ENCODE results near the gene FRMPD1.

Gene FRMPD1

DNA sequence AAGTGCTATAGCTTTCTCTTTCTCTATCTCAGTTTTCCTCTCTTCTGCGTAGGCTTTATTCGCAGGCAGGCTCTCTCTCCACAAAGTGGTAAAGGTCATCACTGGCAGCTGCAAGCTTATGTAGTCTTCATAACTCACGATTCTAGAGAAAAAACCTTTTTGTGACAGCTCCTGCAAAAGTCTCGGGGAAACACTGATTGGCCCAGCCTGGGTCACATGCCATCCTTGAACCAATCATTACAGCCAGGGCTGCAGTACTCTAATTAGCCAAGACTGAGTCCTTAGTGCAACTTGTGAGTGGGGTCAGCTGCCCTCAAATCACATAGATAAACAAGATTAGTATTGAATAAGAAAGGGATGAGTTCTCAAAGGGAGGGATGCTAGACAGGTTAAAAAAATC is 18.3 kb upstream of the FRMPD1 start:
- DNase-seq (ENCODE audit: low read depth in 1 of 2, low spot score in 1 of 2) = no peak

DNA sequence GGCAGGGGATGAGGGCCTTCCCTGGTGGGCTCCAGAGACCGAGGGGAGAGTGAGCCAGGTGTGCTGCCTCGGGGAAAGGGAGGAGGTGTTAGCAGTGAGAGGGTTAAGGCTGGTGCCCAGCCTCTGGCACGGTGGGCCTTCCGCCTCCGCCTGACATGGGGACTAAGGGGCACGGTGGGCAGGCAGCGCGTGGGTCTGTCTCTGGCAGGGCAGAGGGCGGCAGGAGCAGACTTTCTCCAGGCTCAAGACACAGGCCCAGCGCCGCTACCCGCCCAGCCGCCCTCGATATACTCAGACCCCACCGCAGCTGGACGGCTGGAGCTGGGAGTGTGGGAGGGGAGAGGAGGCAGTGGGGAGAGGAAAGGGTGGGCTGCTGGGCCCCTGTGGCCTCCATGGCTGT is 14.9 kb upstream of the FRMPD1 start:
- DNase-seq (ENCODE audit: low read depth in 1 of 2, low spot score in 1 of 2) = no peak

DNA sequence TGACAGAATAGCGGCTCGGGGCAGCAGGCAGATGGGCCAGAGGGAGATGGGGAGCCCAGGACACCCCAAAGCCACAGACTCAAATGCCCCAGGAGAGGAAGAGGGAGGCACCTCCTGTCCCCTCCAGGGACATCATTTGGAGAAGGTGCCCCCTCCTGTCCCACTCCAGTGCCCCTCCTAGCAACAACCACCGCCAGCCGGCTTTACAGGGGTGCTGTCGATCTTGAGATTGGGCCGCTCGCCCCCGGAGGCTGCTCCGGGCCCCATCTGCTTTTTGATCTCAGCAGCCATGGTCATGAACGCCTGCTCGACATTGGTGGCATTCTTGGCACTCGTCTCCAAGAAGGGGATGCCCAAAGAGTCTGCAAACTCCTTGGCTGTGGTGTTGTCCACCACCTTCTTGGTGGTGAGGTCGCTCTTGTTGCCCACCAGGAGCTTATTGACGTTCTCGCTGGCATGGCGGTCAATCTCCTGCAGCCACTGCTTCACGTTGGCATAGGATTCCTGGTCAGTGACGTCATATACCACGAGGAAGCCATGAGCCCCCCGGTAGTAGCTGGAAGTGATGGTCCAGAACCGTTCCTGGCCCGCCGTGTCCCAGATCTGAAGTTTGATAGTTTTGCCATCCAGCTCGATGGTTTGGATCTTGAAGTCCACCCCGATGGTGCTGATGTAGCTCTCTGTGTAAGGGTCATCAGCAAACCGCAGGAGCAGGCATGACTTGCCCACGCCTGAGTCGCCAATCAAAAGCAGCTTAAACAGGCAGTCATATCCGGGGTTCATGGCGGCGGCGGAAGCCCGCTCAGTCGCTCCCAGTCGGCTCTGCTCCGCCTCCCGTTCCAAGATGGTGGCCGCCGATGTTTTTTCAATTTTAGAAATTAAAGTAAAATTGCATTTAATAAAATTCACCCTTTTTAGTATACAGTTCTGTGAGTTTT is 14.0 kb upstream of the FRMPD1 start:
- DNase-seq (ENCODE audit: low read depth in 1 of 2, low spot score in 1 of 2) = no peak

DNA sequence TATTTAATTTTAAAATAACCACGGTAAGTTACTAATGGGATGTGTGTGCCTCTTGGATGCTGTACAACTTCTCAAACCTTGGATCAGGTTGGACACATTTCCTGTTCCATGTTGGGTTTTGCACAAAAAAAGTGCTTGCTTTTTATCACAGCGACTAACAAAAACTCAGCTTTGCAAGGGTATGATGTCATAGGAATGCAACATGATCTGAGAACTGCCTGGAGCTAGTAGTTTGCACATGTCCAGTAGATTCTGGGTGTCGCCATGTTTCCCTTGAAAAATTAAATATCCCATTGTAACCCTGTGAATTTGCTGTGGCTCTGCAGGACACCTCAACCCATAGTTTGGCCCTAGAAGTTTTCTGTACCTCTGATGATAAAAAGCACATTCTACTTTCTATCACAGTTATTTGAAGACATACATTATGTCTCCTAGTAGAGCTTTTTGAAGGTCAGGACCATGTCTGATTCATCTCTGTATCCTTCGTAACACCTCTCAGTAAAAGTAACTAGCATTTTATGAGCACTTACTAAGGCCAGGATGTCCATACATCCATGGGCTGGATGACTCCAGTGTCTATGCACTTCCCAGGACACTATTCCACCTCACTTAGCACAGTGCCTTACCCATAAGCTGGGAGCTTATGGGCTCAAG is 11.5 kb upstream of the FRMPD1 start:
- no peak for DNase-seq (ENCODE audit: low read depth in 1 of 2, low spot score in 1 of 2)

DNA sequence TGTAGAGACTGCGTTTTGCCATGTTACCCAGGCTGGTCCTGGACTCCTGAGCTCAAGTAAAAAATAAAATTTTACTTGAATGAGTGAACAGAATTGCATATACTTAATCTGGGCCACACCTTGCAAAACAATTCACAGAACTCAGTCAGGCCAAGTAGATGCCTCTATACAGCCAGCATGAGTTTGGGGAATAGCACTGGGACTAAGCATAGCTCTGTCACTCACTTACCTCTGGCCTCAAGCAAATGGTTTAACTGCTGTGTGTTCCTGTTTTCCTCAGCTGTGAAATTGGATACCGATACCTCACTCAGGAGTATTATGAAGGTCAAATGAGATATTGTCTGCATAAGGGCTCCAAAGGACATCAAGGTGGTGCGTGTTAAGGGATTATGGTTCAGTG is 10.9 kb upstream of the FRMPD1 start:
- no peak for DNase-seq (ENCODE audit: low read depth in 1 of 2, low spot score in 1 of 2)

DNA sequence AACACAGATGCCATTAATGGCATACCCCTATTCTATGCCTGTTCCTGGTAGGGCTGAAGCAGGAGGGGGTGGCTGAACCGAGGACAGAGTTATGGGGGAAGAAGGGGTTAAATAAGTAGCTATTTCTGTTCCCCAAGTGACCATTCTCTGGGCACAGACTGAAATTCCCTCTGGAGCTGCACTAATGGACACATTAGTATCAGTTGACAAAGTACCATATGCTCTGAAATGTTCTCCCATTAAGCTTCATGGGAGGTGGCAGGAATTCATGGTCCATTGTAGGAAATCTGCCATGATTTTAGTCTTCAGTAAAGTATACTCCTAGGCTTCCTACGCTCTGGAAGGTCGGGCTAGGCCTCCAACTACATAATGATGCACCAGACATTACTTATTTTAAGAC is 10.5 kb upstream of the FRMPD1 start:
- no peak for DNase-seq (ENCODE audit: low read depth in 1 of 2, low spot score in 1 of 2)

DNA sequence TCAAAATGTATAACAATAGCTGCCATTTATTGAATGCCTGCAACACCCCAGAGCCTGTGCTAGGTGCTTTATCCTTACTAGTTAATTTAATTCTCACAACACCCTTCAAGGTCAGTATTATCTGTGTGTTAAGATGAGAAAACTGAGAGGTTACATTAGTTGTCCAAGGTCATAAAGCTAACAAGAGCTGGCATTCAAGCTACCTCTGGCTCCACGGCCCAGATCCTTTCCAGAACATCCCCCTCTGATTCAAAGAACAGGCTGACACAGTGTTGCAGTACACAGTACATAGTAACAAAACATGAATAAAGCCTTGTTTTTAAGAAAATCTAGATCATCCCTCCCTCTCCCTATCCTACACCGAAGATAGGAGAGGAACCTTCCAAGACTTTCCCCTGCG is 9.4 kb upstream of the FRMPD1 start:
- DNase-seq (ENCODE audit: low read depth in 1 of 2, low spot score in 1 of 2) = no peak

DNA sequence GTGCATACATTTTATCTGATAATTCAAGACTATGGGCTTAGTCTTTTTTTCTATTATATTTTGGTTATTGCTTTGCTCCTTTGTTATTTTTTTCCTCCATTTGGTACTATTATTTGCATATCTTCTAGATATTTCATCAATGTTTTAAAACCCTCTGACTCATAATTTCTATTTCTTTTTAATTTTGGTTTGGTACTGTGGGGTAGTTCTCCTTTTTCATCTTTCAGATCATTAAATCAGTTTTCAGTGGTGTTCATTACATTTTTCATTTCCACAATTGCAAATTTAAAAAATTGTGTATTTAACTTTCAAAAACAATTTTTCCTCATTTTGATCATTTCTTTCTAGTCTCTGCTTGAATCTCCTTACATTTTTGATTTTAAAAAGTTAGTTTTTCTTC is 7.5 kb upstream of the FRMPD1 start:
- no peak for DNase-seq (ENCODE audit: low read depth in 1 of 2, low spot score in 1 of 2)

DNA sequence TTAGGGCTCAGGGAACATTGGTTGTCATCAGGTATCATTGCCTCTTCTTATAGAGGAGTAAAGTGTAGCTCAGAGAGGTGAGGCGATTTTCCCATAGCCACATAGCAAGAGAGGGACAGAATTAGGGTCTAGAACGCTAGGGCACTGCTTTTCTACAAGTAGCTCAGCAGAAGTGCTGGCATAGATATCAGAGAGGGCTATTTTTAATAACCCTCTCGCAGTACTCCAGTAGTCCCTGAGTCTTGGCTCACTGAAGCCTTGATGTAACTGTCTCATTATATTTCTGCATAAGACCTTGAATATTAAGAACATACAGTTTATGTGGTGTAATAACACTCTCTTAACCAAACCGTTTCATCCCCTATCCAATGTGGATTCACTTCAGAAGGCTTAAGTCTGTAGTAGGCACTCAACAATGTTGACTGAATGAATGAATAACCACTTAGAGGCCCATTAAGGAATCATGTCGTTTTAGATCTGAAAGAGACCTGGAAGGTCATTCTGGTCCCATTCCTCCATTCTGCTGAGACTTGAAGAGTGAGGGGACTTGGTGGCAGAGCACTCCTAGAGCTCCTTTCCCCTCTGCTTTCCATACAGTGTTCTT is 4.7 kb upstream of the FRMPD1 start:
- no peak for DNase-seq (ENCODE audit: low read depth in 1 of 2, low spot score in 1 of 2)

DNA sequence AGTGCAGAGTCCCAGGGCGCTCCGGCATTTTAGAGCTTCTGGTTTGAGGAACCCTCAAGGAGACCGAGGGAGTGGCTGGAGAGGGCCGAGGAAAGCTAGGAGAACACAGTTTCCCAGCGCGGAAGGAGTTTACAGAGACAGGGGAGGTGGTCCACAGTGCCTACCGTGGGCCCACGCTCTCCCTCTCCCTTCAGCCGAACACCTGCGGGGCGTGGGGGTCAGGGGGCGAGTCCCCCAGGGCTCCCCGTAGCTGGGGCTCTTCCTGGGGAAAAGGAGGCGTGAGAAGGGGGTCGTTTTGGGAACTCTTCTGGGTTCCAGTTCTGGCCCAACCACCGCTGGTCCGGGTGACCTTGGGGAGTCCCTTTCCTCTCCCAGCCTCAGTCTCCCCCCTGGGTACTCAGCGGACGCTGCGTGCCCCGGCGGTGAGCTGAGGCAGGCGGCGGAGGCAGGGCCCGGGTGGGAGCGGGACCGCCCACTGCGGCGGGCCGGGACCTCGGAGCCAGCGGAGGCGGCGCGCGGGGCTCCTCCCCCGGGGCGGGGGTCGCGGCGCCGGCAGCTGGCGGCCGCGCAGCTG is 368 bp upstream of the FRMPD1 start:
- no peak for DNase-seq (ENCODE audit: low read depth in 1 of 2, low spot score in 1 of 2)

DNA sequence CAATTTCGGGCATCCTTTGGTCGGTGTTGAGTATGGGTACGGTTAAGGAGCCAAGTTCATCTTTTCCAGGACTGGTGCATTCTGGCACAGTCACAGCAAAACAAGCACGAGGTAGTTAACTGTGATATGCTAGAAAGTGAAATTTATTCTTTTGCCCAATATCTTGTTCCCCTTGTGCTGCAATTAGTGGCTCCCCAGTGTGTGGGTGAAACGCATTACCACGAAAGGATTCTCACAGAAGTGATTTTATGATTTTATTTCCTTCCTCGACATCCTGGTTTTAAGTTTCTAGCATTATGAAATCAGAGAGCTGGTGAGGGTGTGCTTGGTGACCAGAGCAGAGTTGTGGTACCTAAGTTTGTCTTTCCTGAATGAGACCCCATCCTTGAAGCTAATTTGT is 1.5 kb downstream of the FRMPD1 start:
- no peak for DNase-seq (ENCODE audit: low read depth in 1 of 2, low spot score in 1 of 2)

DNA sequence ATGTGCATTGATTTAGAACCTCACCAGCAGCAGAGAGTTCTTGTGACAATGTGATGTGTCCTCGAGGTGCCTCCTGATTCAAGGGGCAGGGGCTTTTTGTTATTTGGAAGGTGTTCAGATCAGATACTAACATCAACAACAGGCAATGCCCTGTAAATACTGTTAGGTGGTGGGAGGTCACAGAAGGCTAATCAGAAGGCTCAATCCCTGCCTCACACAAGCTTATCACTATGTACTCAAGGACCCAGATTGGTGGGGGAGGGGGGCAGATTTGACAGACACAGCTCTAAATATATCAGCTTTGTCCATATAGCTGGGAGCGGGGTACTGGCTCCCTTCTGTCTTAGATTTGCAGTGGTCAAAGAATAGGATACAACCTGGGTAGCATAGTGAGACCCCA is 2.6 kb downstream of the FRMPD1 start:
- no peak for DNase-seq (ENCODE audit: low read depth in 1 of 2, low spot score in 1 of 2)

DNA sequence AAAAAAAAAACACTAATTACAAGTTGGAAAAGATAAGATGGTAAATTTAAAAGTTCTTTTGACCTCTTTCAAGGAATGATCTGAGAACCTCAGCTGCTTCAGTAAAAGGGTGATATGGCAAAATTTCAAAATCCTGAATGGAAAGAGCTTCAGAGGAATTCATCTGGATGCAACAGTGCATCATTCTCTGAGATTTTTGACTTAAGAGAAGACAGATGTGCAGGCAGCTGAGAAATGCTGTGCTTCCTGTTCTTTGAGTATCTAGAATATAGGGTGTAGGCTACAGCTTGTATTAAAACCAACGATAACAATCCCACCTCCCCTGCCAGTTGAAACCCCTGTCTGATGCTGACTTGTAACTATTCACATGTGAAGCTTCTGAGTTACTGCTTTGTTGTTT is 6.2 kb downstream of the FRMPD1 start:
- DNase-seq (ENCODE audit: low read depth in 1 of 2, low spot score in 1 of 2) = no peak

DNA sequence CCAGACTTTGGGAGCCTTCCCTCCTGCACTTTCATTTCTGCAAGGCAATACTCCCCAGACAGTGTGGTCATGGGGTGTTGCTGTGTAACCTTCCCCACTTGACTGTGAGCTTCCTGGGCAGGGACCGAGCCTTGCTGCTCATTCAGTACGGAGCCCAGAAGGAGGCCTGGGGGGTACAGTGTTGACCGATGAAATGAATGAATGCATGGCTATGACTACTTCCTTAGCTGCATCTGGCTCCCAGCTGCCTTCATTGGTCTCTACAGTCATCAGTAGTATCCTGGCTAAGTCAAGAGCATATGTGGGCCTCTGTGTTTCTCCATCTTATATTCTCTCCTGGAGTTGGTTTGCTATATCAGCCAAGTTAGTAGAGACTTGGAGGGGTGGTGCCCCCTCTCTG is 9.9 kb downstream of the FRMPD1 start:
- no peak for DNase-seq (ENCODE audit: low read depth in 1 of 2, low spot score in 1 of 2)

DNA sequence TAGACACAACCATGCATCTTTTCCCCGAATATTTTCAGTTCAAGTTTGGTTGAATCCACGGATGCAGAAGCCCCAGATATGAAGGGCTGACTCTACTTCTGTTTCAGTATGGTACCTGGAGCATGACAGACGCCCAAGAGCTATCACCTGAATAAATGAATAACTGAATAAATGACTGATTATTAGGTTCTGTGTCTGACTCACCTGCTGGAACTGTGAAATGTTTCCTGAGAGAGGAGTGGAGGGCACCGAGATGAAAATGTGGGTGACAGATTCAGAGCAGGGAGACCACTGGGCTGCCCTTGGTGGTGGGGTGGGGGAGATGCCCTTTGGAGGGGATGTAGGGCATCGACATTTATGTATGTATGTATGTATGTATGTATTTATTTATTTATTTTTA is 13.2 kb downstream of the FRMPD1 start:
- DNase-seq (ENCODE audit: low read depth in 1 of 2, low spot score in 1 of 2) = no peak

DNA sequence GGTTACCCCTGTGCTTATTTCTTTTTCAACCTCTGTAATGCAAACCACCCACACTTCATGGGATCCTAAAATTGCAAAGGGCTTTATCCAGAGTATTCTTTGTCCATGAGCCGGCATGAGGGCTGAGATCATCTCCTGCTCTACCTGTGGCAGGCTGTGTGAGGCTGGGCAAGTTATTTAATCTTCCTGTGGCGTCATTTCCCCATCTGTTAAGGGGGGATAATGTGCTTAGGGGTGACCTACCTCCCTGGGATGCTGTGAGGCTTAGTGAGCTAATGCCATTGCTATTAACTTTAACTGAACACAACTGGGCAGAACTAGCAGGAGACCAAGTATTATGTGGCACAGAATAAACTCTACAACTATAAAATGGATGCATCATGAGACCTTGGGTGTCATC is 17.0 kb downstream of the FRMPD1 start:
- DNase-seq (ENCODE audit: low read depth in 1 of 2, low spot score in 1 of 2) = no peak

DNA sequence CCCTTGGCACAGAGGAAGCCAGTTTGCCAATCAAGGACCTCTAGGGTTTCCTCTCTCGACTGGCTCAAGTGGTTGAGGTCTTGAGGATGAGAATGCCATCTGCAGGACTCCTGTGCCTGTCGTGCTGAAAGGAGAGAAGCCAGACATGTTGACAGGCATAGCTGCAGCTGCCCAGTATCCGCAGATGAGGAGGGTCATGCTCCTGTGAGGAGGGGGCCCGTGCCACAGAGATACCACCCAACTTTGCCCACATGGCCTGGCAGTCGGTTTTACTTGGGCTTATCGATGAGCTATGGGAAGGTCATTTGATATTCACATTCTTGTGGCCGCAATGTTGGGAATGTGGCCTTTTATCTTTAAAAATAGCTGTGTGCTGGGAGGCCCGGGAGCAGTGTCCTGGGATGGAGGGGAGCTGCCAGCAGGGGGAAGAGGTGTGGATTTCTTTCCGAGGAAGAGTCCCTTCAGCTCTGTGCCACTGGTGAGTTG is 17.4 kb downstream of the FRMPD1 start:
- DNase-seq (ENCODE audit: low read depth in 1 of 2, low spot score in 1 of 2) = no peak

DNA sequence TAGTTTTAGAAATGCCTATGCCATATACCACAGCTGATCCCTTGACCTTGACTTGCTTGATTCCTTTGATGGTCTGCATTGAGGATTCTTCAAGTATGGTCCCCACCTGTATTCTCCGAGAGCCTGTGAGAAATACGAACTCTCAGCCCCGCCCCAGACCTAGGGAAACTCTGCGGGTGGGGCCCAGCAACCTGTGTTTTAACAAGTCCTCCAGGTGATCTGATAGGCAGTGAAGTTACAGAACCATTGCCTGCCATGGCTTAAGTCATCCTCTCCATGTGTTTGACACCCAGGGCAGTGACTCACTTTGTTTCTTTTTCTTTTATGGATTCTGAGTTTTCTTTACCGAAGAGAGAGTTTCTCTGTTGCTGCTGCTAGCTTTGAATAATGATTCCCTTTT is 18.5 kb downstream of the FRMPD1 start:
- DNase-seq (ENCODE audit: low read depth in 1 of 2, low spot score in 1 of 2) = no peak

DNA sequence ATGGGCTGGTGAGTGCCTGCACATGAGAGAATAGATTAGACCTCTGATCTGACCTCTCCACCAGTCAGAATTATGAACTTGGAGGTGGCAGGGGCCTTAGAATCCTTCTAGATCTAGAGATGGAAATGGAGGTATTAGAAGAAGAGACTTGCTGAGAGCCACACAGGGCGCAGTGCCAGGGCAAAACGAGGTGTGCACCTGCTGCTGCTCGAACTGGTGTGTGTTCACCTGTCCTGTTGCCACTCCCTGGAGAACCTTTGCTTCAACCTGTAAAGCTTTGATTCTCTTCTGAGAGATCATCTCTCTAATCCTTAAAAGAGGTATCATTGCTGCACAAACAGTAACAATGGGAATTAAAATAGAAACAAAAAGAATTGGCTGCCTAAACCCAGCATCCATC is 24.9 kb downstream of the FRMPD1 start:
- no peak for DNase-seq (ENCODE audit: low read depth in 1 of 2, low spot score in 1 of 2)

DNA sequence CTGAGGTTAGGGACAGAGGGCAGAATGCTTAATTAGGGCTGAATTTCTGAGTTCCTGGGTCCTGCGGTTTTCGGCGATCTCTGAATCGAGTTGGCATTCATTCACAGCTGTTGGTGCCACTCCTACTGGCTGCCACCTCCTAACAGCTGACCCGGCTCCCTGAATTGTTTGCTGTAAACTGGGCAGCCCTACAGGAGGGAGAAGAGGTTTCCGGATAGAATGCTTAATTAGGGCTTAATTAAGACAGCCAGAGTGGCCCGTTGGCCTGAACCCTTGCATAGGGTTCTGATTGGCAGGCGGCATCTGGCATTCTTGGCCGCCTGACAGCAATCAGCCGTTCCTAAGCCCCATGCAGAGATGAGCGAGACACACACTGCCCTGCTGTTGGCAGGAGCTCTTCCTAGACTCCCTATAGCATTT is 25.7 kb downstream of the FRMPD1 start:
- no peak for DNase-seq (ENCODE audit: low read depth in 1 of 2, low spot score in 1 of 2)

DNA sequence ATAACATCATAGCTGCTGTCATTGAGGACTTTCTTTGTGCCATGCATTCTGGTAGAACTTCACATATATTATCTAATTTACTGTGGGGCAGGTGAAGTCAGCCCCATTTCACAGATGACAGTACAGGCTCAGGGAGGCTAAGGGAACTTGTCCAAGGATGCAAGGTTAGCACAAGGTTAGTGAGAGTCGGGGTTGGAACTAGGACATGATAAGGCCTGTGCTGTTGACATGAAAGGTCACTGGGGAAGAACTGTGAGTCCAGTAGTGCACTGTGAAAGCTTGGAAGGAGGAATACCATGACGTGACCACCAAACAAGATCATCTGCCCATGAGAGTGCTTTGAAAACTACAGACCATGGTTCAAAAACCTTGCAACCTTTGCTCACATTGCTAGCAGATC is 26.7 kb downstream of the FRMPD1 start:
- no peak for DNase-seq (ENCODE audit: low read depth in 1 of 2, low spot score in 1 of 2)

DNA sequence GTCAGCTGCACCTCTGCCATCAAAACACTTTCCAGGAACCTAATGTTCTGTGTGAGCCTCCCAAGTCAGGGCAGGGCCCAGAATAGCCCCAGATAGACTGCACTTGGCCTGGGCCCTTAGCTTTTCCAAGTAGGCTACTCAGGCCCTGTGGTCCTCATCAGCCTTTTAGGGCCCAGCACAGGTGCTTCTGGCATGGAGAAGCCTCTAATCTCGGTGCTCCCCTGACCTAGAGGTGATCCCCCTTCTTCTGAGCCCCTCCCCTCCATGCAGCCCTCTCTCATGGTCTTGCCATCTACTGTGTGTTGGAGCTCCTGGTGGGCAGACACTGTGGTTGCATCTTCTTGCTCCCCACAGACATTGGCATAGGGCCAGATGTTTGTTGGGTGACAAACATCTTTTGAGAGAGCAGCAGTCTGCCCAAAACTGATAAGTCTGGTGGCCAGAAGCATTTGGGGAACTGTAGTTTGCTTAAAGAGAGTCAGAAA is 28.1 kb downstream of the FRMPD1 start:
- DNase-seq (ENCODE audit: low read depth in 1 of 2, low spot score in 1 of 2) = no peak

Data from stimulated activated CD4-positive, alpha-beta T cell treated with anti-CD3 and anti-CD28 coated beads, Interleukin-15, amount 100 ng/mL, for 1 hour (primary cell).